Measurements from ENCODE around the gene RMC1. TPM values are rescaled to one million over a fixed set of nuclear protein-coding genes. Genes with fewer than 3 reads are reported as not detected.

Gene RMC1
- total RNA-seq, 1 donor from 2014 or later: 31.6 TPM

DNA sequence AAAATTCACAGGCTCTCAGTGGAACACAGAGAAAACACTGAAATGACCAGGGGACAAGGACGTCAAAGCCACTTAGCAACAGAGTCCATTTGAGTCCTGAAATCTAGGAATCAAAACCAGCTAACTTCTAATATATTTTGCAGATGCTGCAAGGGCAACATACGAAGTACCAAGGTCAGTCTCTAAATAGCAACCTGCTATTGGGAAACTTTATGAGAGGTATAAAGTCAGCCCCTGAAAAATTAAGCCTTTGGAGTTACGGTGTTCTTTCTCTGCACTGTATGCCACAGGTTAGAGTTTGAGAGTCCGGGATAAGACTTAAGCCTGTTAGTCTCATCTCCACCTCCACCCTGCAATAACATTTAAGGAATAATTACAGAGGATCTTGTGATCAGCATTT is 69.7 kb downstream of the RMC1 start:
- TF ChIP-seq CTCF (IDR thresholded peaks at IDR 0.05) (no peak), EZH2phosphoT487 (IDR thresholded peaks at IDR 0.05) (no peak), EZH2 (IDR thresholded peaks at IDR 0.05) (no peak)
- no peak overlapping the region for H3K4me2 ChIP-seq
- Mint-ChIP-seq H3K27me3 (ENCODE audit: insufficient read depth, low read depth) (no peaks in the 10 kb centered on the region), H3K4me3 (no peak overlapping the region), H3K36me3 (peaks cover 10% of the 10 kb centered on the region), H3K4me1 (no peaks in the 10 kb centered on the region), H3K9me3 (no peaks in the 10 kb centered on the region), H3K27ac (no peak overlapping the region)
- no peaks in the 10 kb centered on the region for H3F3A ChIP-seq (ENCODE audit: low read depth)
- H3K79me2 ChIP-seq (ENCODE audit: low read depth): no peaks in the 10 kb centered on the region
- H3K27ac ChIP-seq: no peak overlapping the region
- H4K20me1 ChIP-seq (ENCODE audit: low read depth): no peaks in the 10 kb centered on the region
- no peaks in the 10 kb centered on the region for H3K4me1 ChIP-seq
- no peak for DNase-seq (ENCODE audit: low spot score)
- H3K9me3 ChIP-seq (ENCODE audit: low read depth): no peaks in the 10 kb centered on the region
- H3K9ac ChIP-seq: no peak overlapping the region
- no peak overlapping the region for H3K4me3 ChIP-seq
- H2AFZ ChIP-seq (replicated peaks): no peak overlapping the region
- no peaks in the 10 kb centered on the region for H3K27me3 ChIP-seq
- H3K36me3 ChIP-seq: no peaks in the 10 kb centered on the region

DNA sequence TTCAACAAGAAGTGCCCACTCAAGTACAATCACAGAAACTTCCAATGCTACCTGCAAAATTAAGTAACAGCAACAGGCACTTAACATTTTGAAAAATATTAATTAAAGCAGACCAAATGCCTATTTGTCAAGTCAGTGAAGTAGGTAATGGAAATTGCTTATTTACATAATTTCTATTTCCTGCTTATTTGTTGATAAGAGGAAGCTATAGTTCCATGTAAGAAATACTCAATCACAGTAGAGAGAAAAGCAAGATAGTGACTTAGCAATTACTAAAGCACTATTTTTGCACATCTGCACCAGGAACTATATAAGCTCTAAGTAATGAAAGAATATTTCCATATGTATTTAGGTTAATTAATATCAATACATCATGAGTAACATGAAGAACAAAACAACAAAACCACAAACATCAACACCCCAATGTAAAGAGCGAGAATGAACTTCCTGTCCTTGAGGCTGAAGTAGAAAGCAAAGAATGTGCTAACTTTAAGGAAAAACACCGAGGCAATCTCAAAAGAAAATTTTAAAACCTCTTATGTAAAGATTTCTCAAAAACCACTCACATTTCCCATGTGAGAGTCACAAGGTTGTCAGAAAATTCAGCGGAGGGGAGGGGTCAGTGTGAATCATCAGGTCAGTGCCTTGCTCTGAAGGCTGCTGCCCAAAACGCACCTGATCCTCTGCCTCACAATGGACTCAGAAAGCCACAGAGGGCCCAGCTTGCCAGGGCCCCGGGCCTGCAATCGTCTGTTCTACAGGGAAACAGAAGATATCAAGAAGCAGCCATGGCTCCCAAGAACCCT is 70.5 kb downstream of the RMC1 start:
- Histone ChIP-seq H3K4me3 (no peak overlapping the region), H3K27ac (no peak overlapping the region), H3K4me1 (peaks cover under 1% of the 10 kb centered on the region), H3K4me2 (no peak overlapping the region), H3K9me3 (ENCODE audit: low read depth) (no peaks in the 10 kb centered on the region), H3K36me3 (no peaks in the 10 kb centered on the region), H3K79me2 (ENCODE audit: low read depth) (peaks cover 4% of the 10 kb centered on the region), H3K27me3 (no peaks in the 10 kb centered on the region), H3K9ac (no peak overlapping the region), H2AFZ (replicated peaks) (no peak overlapping the region), H3F3A (ENCODE audit: low read depth) (no peaks in the 10 kb centered on the region), H4K20me1 (ENCODE audit: low read depth) (peaks cover 4% of the 10 kb centered on the region)
- DNase-seq (ENCODE audit: low spot score): no peak
- Mint-ChIP-seq H3K27me3 (ENCODE audit: insufficient read depth, low read depth) (peaks cover 2% of the 10 kb centered on the region), H3K36me3 (peaks cover 13% of the 10 kb centered on the region), H3K4me1 (peaks cover 5% of the 10 kb centered on the region), H3K9me3 (no peaks in the 10 kb centered on the region), H3K27ac (no peak overlapping the region), H3K4me3 (no peak overlapping the region)
- TF ChIP-seq CTCF (IDR thresholded peaks at IDR 0.05) (no peak), EZH2 (IDR thresholded peaks at IDR 0.05) (no peak), EZH2phosphoT487 (IDR thresholded peaks at IDR 0.05) (no peak)

DNA sequence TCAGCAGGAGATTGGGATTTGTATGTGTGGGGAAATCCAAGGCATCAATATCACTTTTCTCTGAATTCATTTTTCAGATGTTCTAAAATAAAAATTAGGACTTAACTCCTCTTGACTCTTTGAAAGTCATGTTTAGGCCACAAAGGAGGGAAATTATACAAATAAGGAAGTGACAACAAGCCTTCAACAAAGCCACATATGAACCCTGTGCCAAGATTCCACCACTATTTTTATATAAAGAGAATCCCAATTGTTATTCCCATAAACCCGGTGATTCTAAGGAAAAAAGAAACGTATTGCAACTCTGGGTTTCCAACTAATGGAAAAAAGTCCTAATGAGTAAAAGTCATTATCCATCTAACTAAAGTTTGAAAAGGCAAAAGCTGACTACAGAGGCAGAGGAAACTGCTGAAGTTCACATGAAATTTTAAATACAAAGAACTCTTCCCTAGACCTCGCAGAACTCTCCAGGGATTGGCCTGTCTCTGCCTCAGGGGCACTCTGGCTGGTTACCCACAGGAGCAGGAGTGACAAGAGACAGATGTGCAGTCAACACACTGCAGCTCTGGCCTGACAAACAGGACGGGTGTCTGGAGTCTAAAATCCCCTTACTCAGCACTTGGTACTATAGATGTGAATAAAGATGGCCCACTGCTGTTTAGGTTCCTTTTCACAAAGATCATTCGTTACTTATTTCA is 71.4 kb downstream of the RMC1 start:
- Mint-ChIP-seq H3K4me1 (peaks cover 12% of the 10 kb centered on the region), H3K27me3 (ENCODE audit: insufficient read depth, low read depth) (peaks cover 2% of the 10 kb centered on the region), H3K9me3 (no peaks in the 10 kb centered on the region), H3K36me3 (peaks cover 13% of the 10 kb centered on the region), H3K4me3 (no peak overlapping the region), H3K27ac (peak overlapping the region; percentile 42)
- no peak overlapping the region for H3K4me3 ChIP-seq
- H3K4me1 ChIP-seq: peaks cover 8% of the 10 kb centered on the region
- H3K4me2 ChIP-seq: no peak overlapping the region
- no peak overlapping the region for H3K27ac ChIP-seq
- no peak for DNase-seq (ENCODE audit: low spot score)
- H3K36me3 ChIP-seq: no peaks in the 10 kb centered on the region
- no peaks in the 10 kb centered on the region for H3K9me3 ChIP-seq (ENCODE audit: low read depth)
- peaks cover 8% of the 10 kb centered on the region for H4K20me1 ChIP-seq (ENCODE audit: low read depth)
- H2AFZ ChIP-seq (replicated peaks): no peak overlapping the region
- TF ChIP-seq EZH2 (IDR thresholded peaks at IDR 0.05) (no peak), EZH2phosphoT487 (IDR thresholded peaks at IDR 0.05) (no peak), CTCF (IDR thresholded peaks at IDR 0.05) (no peak)
- H3K79me2 ChIP-seq (ENCODE audit: low read depth): peaks cover 9% of the 10 kb centered on the region
- H3K27me3 ChIP-seq: no peaks in the 10 kb centered on the region
- peaks cover 4% of the 10 kb centered on the region for H3F3A ChIP-seq (ENCODE audit: low read depth)
- H3K9ac ChIP-seq: no peak overlapping the region
